ENCODE measurements around the gene MAP3K6.

Gene MAP3K6

GRCh38 chr1:27321813-27322568 is 44.8 kb downstream of the MAP3K6 start, which contains the start of gene TMEM222:
TMEM222 (plus strand) TSS chr1:27322163; CDS start chr1:27322198, 35 bp downstream.
- Histone ChIP-seq H3K4me1 (ENCODE audit: insufficient read depth, low read length) (peaks cover 29% of the 10 kb centered on the region), H3K4me3 (ENCODE audit: low read depth in 1 of 2, low read length in 2 of 2) (peak within 1 kb of the TSS; percentile 95 to 99), H3K9me3 (ENCODE audit: low read length) (no peaks in the 10 kb centered on the region), H3K27me3 (ENCODE audit: control insufficient read depth in 1 of 2, insufficient read depth in 2 of 2, low read length in 2 of 2) (no peaks in the 10 kb centered on the region), H3K36me3 (ENCODE audit: insufficient read depth, low read length) (peaks cover 17% of the 10 kb centered on the region), H3K9ac (ENCODE audit: low read length) (peak within 1 kb of the TSS; percentile 69), H3K27ac (ENCODE audit: low read depth, low read length) (peak within 1 kb of the TSS; percentile 96)

DNA sequence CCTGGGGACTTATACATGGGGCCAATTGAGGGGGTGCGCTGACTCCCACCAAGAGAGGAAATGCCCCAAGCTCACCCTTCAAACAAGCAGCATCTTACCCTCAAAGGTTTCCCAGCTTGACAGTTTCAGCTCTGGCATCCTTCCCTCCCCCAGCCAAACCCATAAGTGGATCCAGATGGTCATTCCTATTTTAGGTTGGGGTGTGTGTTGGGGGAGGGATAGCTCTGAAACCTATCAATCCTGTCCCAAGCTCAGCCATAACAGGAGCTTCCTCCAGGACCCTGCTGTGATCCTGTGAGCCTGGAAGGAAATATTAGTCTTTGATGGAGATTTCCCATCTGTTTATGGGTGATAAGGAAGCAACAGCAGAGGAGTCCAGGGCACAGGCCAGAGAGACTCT is 48.2 kb downstream of the MAP3K6 start:
- no peaks in the 10 kb centered on the region for H3K27me3 ChIP-seq (ENCODE audit: control insufficient read depth in 1 of 2, insufficient read depth in 2 of 2, low read length in 2 of 2)
- no peak overlapping the region for H3K4me3 ChIP-seq (ENCODE audit: low read depth in 1 of 2, low read length in 2 of 2)
- no peaks in the 10 kb centered on the region for H3K9me3 ChIP-seq (ENCODE audit: low read length)
- no peak overlapping the region for H3K9ac ChIP-seq (ENCODE audit: low read length)
- peaks cover 10% of the 10 kb centered on the region for H3K4me1 ChIP-seq (ENCODE audit: insufficient read depth, low read length)
- no peak overlapping the region for H3K27ac ChIP-seq (ENCODE audit: low read depth, low read length)
- H3K36me3 ChIP-seq (ENCODE audit: insufficient read depth, low read length), result no peaks in the 10 kb centered on the region

GRCh38 chr1:27318136-27318535 is 48.6 kb downstream of the MAP3K6 start:
- Histone ChIP-seq H3K9me3 (ENCODE audit: low read length) (no peaks in the 10 kb centered on the region), H3K27ac (ENCODE audit: low read depth, low read length) (no peak overlapping the region), H3K36me3 (ENCODE audit: insufficient read depth, low read length) (no peaks in the 10 kb centered on the region), H3K27me3 (ENCODE audit: control insufficient read depth in 1 of 2, insufficient read depth in 2 of 2, low read length in 2 of 2) (no peaks in the 10 kb centered on the region), H3K4me1 (ENCODE audit: insufficient read depth, low read length) (peaks cover 5% of the 10 kb centered on the region), H3K9ac (ENCODE audit: low read length) (no peak overlapping the region), H3K4me3 (ENCODE audit: low read depth in 1 of 2, low read length in 2 of 2) (no peak overlapping the region)

GRCh38 chr1:27316860-27317259 is 49.9 kb downstream of the MAP3K6 start:
- H3K4me3 ChIP-seq (ENCODE audit: low read depth in 1 of 2, low read length in 2 of 2), result no peak overlapping the region
- no peaks in the 10 kb centered on the region for H3K36me3 ChIP-seq (ENCODE audit: insufficient read depth, low read length)
- no peak overlapping the region for H3K27ac ChIP-seq (ENCODE audit: low read depth, low read length)
- no peak overlapping the region for H3K9ac ChIP-seq (ENCODE audit: low read length)
- H3K27me3 ChIP-seq (ENCODE audit: control insufficient read depth in 1 of 2, insufficient read depth in 2 of 2, low read length in 2 of 2), result no peaks in the 10 kb centered on the region
- no peaks in the 10 kb centered on the region for H3K9me3 ChIP-seq (ENCODE audit: low read length)
- no peaks in the 10 kb centered on the region for H3K4me1 ChIP-seq (ENCODE audit: insufficient read depth, low read length)

- Histone ChIP-seq H3K4me3 (ENCODE audit: low read depth in 1 of 2, low read length in 2 of 2) (no peak overlapping the region), H3K9ac (ENCODE audit: low read length) (no peak overlapping the region), H3K27ac (ENCODE audit: low read depth, low read length) (no peak overlapping the region), H3K36me3 (ENCODE audit: insufficient read depth, low read length) (no peaks in the 10 kb centered on the region), H3K4me1 (ENCODE audit: insufficient read depth, low read length) (no peaks in the 10 kb centered on the region), H3K9me3 (ENCODE audit: low read length) (no peaks in the 10 kb centered on the region), H3K27me3 (ENCODE audit: control insufficient read depth in 1 of 2, insufficient read depth in 2 of 2, low read length in 2 of 2) (no peaks in the 10 kb centered on the region)
Observed at GRCh38 chr1:27314737-27315136, 52.0 kb downstream of the MAP3K6 start.

DNA sequence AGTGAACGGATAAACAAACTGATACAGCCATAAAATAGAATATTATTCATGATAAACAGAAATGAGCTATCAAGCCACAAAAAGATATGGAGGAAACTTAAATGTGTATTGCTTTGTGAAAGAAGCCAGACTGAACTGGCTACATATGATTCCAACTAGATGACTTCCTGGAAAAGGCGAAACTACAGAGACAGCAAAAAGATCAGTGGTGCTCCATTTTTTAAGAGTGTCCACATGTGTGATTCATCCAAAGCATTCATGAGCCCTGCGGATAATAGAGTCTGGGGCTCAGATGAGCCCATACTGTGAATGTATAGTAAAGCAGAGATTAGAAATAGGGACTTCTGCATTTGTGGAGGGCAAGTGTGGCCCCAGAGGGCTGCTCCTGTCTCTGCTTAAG is 52.6 kb downstream of the MAP3K6 start:
- no peak overlapping the region for H3K27ac ChIP-seq (ENCODE audit: low read depth, low read length)
- H3K4me3 ChIP-seq (ENCODE audit: low read depth in 1 of 2, low read length in 2 of 2), result no peak overlapping the region
- no peaks in the 10 kb centered on the region for H3K36me3 ChIP-seq (ENCODE audit: insufficient read depth, low read length)
- H3K9ac ChIP-seq (ENCODE audit: low read length), result no peak overlapping the region
- H3K27me3 ChIP-seq (ENCODE audit: control insufficient read depth in 1 of 2, insufficient read depth in 2 of 2, low read length in 2 of 2), result no peaks in the 10 kb centered on the region
- no peaks in the 10 kb centered on the region for H3K4me1 ChIP-seq (ENCODE audit: insufficient read depth, low read length)
- no peaks in the 10 kb centered on the region for H3K9me3 ChIP-seq (ENCODE audit: low read length)

DNA sequence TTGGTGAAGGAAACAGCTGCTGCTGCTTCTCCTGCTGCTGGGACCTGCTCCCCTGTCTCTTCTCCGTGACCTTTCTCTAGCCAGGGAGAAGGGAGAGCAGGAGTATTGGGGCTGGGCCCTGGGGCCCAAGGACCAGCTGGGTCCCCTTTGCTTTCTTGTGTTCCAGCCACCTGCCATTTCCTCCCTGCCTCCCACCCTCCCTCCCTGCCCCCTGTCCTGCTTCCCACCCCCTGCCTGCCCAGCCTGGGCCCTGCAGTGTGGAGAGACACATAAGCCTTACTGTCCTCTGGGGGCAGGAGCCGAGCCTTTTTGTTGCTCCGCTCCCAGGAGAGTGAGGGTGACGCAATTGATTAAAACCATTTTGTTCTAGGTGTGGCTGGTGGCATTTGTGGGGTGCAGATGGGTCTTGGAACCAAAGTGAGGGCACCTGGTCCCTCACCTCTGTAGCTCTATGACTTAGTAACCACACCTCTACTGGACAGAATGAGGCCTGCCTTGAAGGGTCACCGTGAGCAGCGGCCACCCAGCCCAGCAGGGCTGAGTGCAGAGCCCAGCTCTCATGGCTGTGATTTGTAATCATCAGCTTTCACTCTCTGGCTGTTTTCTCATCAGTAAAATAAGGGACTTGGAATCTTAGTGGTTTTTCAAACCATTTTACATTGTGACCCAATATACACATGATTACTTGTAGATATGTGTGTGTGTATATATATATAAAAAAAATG is 58.7 kb downstream of the MAP3K6 start:
- H3K4me3 ChIP-seq (ENCODE audit: low read depth in 1 of 2, low read length in 2 of 2), result no peak overlapping the region
- no peaks in the 10 kb centered on the region for H3K4me1 ChIP-seq (ENCODE audit: insufficient read depth, low read length)
- H3K27ac ChIP-seq (ENCODE audit: low read depth, low read length), result no peak overlapping the region
- no peaks in the 10 kb centered on the region for H3K9me3 ChIP-seq (ENCODE audit: low read length)
- H3K36me3 ChIP-seq (ENCODE audit: insufficient read depth, low read length), result peaks cover 28% of the 10 kb centered on the region
- H3K27me3 ChIP-seq (ENCODE audit: control insufficient read depth in 1 of 2, insufficient read depth in 2 of 2, low read length in 2 of 2), result no peaks in the 10 kb centered on the region
- no peak overlapping the region for H3K9ac ChIP-seq (ENCODE audit: low read length)

GRCh38 chr1:27306892-27307761 is 59.6 kb downstream of the MAP3K6 start:
- Histone ChIP-seq H3K36me3 (ENCODE audit: insufficient read depth, low read length) (peaks cover 35% of the 10 kb centered on the region), H3K9me3 (ENCODE audit: low read length) (no peaks in the 10 kb centered on the region), H3K4me1 (ENCODE audit: insufficient read depth, low read length) (no peaks in the 10 kb centered on the region), H3K27ac (ENCODE audit: low read depth, low read length) (no peak overlapping the region), H3K27me3 (ENCODE audit: control insufficient read depth in 1 of 2, insufficient read depth in 2 of 2, low read length in 2 of 2) (no peaks in the 10 kb centered on the region), H3K9ac (ENCODE audit: low read length) (no peak overlapping the region), H3K4me3 (ENCODE audit: low read depth in 1 of 2, low read length in 2 of 2) (no peak overlapping the region)

DNA sequence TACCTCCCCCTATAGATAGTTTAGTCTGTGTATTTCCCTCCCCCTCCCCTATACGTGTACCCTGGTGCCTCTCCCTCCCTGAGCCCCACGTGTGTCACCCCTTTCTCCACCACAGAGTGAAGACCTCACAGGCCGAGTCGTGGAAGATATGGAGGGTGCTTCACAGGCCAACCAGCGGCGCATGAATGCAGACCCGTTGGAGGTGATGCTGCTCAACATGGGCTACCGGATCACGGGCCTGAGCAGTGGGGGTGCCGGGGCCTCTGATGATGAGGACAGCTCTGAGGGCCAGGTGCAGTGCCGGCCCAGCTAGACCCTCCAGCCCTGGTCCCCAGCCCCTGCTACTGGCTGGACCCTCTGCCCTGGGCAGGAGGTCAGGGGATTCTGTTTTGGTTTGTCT is 60.7 kb downstream of the MAP3K6 start:
- H3K9ac ChIP-seq (ENCODE audit: low read length), result no peak overlapping the region
- no peak overlapping the region for H3K27ac ChIP-seq (ENCODE audit: low read depth, low read length)
- no peak overlapping the region for H3K4me3 ChIP-seq (ENCODE audit: low read depth in 1 of 2, low read length in 2 of 2)
- H3K9me3 ChIP-seq (ENCODE audit: low read length), result no peaks in the 10 kb centered on the region
- no peaks in the 10 kb centered on the region for H3K27me3 ChIP-seq (ENCODE audit: control insufficient read depth in 1 of 2, insufficient read depth in 2 of 2, low read length in 2 of 2)
- H3K4me1 ChIP-seq (ENCODE audit: insufficient read depth, low read length), result peaks cover 4% of the 10 kb centered on the region
- H3K36me3 ChIP-seq (ENCODE audit: insufficient read depth, low read length), result peaks cover 46% of the 10 kb centered on the region

Data from muscle layer of colon (tissue), 2 donors.